HL-60 (cell line): Measurements from ENCODE around the gene AMACR.

Source experiments
- GABPA ChIP-seq: IDR thresholded peaks from 2 replicates; pipeline ENCODE4 v1.6.1; 2012; ENCODE audit warnings: low read depth
- REST ChIP-seq: IDR thresholded peaks from 2 replicates; pipeline ENCODE4 v1.6.1; 2012; ENCODE audit warnings: low read depth; ENCODE audit not compliant: insufficient replicate concordance
- TF ChIP-seq, protein P1 (sequence below): IDR thresholded peaks from one replicate; pipeline ENCODE4 v1.5.1; 2011; ENCODE audit warnings: low read length, control low read depth, inconsistent platforms; ENCODE audit not compliant: insufficient read depth

DNA sequence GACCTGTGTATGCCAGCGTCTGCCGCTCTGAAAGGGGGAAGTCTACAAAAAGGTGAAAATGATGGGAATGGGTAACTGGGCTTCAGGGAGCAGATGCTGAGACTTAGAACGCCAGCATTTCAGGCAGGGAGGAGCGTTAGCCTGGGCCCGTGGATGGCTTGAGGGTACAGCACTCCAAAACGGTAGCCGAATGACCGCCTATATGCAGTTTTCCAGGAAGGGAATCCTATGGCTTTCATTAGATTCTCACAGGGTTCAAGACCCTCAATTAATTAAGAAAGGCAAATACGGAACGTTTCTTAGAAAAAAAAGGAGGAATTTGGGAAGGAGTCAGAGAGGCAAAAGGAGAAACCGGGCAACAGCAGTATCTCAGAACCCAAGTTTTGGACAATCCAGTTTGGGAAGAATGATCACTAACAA is 639 bp downstream of the AMACR start:
- TF ChIP-seq GABPA: no peak
- TF ChIP-seq, protein P1, sequence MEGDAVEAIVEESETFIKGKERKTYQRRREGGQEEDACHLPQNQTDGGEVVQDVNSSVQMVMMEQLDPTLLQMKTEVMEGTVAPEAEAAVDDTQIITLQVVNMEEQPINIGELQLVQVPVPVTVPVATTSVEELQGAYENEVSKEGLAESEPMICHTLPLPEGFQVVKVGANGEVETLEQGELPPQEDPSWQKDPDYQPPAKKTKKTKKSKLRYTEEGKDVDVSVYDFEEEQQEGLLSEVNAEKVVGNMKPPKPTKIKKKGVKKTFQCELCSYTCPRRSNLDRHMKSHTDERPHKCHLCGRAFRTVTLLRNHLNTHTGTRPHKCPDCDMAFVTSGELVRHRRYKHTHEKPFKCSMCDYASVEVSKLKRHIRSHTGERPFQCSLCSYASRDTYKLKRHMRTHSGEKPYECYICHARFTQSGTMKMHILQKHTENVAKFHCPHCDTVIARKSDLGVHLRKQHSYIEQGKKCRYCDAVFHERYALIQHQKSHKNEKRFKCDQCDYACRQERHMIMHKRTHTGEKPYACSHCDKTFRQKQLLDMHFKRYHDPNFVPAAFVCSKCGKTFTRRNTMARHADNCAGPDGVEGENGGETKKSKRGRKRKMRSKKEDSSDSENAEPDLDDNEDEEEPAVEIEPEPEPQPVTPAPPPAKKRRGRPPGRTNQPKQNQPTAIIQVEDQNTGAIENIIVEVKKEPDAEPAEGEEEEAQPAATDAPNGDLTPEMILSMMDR: no peak
- TF ChIP-seq REST: no peak
